Transverse colon (tissue), 4 donors: Measurements from ENCODE around the gene PPP1R9B.

Experiments
- EP300 ChIP-seq: sonication (generic); formaldehyde crosslinking; IDR thresholded peaks from one replicate; pipeline ENCODE4 v1.6.1; 2017; ENCODE audit warnings: antibody characterized with exemption, low read depth
- POLR2A ChIP-seq: fragments of 450-650 bp; IDR thresholded peaks from one replicate; pipeline ENCODE4 v1.6.1; 2016; ENCODE audit warnings: antibody characterized with exemption, mild to moderate bottlenecking, moderate library complexity
- POLR2AphosphoS5 ChIP-seq, 3 donors: sonication (generic); formaldehyde crosslinking; IDR thresholded peaks; one replicate each; pipeline ENCODE4 v1.6.1; 2016; ENCODE audit warnings: antibody characterized with exemption in 3 of 3
- TF ChIP-seq, protein P1 (sequence below), 5 experiments: fragments of 200-600 bp in 3 of 5; fragments of 450-650 bp in 2 of 5; sonication (generic) in 3 of 5; IDR thresholded peaks; 1 replicate in 2 of 5; 2 replicates in 3 of 5; pipeline ENCODE4 v1.5.1; 2016 to 2017; ENCODE audit warnings: antibody characterized with exemption in 5 of 5, inconsistent platforms in 3 of 5, mild to moderate bottlenecking in 2 of 5, moderate library complexity in 1 of 5

DNA sequence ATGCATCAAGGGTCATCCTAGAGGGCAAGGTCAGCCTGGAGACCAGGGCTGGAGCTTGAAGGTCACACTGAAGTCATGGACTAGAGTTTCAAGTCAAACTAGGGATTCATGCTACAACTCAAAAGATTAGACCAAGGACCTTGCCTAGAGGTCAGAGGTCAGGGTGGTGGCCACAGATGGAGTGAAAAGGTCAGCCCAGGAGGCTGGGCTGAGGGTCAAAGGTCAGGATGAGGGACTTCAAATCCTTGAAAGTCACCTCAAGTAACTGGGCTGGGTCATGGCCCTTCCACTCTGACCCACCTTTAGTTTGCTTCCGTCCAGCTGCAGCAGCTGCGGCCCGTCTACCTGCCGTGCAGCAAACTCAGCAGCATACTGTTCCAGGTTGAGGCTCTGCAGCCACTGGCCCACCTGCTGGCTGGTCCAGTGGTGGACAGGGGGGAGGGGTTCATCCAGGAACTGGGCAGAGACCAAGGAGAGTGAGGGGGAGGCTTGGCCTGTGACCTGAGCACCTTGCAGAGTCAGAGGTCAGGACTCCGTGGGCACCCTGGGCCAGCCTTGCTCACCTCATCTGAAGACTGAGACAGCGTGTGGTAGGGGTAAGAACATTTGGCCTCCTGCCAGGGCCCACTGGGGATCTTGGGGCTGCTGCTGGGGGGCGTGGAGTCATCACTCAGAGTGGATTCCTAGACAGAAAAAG is 36.7 kb downstream of the PPP1R9B start:
- TF ChIP-seq POLR2A (peak; percentile 8), POLR2AphosphoS5 (IDR thresholded peaks at IDR 0.05) (no peak), EP300 (no peak)
- TF ChIP-seq, protein P1, sequence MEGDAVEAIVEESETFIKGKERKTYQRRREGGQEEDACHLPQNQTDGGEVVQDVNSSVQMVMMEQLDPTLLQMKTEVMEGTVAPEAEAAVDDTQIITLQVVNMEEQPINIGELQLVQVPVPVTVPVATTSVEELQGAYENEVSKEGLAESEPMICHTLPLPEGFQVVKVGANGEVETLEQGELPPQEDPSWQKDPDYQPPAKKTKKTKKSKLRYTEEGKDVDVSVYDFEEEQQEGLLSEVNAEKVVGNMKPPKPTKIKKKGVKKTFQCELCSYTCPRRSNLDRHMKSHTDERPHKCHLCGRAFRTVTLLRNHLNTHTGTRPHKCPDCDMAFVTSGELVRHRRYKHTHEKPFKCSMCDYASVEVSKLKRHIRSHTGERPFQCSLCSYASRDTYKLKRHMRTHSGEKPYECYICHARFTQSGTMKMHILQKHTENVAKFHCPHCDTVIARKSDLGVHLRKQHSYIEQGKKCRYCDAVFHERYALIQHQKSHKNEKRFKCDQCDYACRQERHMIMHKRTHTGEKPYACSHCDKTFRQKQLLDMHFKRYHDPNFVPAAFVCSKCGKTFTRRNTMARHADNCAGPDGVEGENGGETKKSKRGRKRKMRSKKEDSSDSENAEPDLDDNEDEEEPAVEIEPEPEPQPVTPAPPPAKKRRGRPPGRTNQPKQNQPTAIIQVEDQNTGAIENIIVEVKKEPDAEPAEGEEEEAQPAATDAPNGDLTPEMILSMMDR (IDR thresholded peaks at IDR 0.05) = no peak
